ENCODE data around the gene FMN1.

FMN1 gene

DNA sequence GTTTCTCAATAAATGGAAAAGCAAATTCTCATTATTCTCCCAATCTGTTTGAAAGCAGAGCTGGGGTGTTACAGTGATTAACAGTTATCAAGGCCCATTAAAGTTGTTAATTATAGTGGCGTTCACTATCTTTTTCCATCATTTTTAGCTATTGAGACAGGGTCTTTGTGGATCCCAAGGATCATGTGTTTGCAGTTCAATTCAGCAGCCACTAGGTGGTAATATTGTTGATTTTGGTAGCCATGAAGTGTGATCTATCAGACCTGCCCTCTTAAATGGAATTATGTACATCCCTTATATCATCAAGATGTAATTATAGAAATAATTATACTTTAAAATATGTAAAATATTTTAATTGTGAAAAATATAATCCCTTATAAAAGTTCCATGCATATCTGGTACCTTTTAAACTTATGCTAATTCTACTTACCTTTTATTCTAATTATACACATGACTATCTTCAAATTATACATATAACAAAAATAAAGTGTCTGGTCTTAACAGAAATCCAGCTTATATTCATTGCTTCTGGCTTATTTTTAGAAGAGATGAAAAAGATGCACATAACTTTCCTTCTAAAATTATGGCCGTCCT is 350.3 kb downstream of the FMN1 start:
- DNase-seq = no peak

DNA sequence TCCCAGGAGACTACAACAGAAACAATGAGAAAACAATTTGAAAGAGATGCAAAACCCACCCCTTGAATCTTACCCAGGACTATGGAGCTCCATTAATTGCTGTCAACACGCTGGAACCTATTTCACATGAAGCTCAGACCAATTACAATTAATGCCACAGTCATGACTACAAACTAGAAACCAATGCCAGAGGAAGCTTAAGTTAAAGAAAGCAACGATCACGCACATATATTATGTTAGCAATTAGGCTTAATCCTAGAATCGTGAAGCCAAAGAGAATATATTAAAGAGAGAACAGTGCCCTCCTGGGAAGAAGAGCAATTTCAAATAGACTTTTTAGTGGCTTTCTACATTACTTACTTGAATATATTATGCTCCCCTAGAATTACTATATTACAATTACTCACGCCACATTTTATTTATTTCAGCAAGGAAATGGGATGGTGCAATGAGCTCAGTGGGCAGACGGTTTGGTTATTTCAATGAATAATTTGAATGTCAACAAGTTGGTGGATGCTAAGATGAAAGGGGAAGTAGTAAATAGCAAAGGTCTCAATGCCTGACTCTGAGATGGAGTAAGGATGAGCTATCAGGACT is 351.2 kb downstream of the FMN1 start:
- DNase-seq = peak; percentile 68

DNA sequence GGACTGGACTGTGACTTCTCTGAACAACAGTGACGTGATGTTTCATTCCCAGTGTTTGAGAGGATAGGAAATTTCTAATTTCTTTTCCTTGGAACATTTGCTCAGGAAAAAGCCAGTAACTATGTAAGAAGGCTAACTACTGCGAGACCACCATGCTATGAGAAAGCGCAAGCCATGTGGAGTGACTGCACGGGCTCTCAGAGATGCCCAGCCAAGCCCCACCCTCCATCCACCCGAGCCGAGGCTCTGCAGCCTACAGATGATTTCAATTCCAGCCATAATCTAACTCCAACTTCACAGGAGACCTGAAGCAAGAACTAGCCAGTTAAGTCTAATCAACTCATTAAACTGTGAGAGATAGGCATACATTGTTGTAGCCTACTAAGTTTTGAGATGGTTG is 352.4 kb downstream of the FMN1 start:
- no peak for DNase-seq

DNA sequence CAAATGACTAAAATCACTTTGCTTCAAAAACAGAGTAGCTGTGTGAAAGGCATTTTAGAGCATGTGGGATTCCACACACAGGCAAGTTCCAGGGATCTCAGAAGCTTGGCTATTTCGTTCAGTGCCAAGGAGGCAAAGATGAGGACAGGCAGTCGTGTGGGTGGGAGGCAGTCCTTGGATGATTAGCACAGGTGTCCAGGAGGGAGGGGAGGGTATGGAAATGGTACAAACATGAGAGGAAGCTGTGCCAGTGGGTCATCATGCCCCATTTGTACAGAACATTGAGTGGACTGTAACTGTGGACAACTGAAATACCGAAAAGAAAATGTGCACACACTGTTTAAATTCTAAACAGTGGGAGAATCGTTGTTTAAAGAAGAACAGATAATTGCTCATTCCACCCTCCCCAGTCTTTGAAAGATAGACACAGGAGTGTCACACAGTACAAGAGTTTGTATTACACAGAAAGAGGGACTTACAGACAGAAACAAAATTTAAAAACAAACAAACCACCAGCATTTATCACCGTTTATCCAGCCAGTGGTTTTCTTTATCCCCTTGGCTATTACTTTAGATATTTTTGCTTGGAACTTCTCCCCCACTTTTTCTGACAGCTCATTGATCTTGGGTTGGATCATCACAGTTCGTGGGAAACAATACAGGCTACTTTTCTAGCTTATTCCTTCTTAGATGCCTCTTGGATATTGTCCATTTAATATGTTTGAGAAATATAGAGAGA is 353.8 kb downstream of the FMN1 start:
- DNase-seq = no peak

DNA sequence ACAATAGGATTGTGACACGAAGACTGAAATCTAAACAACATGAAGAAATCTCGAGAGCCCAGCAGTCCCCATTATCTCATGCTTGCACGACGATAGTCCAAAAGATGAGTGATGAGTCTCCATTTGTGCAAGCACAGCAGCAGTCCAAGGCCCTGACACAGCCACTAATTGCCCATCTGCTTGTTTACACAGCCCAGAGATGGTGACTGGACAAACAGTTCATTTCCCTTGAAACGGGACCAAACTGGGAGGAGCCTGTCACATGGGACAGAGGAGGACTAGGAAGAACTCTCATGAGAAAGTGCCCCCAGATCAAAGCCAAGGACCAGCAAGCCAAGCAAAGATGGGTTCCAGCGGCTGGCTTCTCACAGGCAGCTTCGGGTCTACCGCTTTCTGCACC is 355.7 kb downstream of the FMN1 start:
- no peak for DNase-seq

DNA sequence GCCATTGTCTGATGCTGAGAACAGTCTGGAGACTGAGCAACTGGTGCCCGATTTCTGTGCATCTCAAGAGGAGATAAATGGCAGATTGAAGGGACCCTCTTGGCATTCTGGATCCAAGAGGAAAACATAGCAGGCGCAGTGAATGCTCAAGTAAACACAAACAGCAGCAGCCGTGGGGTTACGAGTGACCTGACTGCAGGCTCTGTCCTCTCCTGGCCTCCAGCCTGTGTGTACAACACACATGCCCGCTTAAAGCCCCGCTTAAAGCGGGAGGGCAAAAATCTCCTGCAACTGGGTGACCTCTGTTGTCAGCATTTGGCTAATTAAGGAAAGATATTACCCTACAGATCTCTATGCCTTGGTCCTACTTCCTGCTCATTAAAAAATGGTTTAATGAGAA is 356.2 kb downstream of the FMN1 start:
- DNase-seq = no peak

DNA sequence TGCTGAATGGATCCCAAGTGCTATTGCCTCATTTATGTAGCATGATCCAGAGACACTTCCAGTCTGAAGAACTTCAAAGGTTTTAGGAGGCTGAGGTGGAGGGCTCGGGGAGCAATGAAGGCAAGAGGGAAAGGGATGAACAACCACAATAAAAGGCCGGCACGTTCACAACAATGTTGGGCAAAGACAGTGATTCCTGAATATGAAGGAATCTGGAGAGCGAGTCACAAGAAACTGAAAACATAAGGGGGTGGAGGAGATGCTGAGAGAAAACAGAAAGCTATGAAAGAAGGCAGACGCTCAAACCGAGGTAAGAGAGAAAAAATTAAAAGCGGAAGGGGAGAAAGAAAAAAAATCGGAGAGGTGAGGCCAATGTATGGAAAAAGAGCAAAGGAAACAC is 356.6 kb downstream of the FMN1 start:
- no peak for DNase-seq

DNA sequence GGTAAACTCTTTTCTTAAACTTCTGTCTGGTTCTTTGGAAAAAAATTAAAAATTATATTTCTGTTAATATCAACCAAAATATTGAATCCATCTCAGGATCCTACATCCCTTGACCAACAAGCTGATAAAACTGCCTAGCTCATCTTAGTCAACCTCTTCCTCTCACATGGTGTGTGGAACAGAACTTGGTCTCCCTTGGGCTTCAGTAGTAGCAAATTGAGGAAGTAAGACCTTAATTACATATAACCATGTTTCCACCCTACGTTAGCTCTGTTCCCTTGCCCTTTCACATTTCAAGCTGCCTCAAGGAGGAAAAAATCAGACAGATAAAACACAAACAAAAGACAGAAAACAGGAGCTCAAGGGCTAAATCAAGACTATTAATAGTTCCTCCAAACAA is 360.4 kb downstream of the FMN1 start:
- DNase-seq = no peak

DNA sequence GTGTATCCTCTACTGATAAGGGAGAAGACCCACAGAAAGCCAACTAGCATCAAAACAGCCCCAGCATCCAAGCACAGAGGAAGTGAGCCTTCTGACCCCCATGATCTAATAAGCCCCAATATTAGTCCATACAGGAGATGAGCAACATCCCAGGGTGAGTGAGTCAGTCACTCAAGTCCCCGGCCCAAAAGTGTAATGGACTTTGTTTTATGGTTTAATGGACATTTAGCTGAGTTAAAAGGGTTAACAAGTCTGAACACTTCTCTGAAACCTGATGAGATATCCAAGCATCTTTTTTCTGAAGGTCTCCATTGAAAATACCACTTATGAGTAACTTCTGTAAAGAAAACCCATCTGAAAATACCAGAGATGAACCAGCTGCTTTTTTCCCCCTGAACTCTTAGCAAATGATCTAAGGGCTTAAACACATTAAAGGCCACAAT is 361.1 kb downstream of the FMN1 start:
- DNase-seq = no peak

DNA sequence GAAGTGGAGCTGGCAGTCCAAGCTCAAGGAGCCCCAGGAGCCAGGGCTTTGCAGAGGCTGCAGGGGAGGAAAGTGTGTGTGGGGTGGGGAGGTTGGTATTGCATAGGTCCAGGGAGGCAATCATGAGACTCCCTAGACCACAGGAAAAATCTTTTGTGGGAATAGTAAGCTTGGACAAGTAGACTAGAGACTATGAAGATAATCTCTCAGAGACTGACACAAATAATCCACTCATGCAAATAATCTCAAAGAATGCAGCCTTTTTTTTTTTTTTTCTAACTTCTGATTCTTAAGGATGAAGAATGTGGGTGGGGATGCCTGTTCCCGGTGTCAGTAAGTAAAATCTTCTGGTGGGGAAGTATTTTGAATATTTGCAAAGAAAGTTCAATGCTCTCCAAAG is 363.0 kb downstream of the FMN1 start:
- DNase-seq = no peak

DNA sequence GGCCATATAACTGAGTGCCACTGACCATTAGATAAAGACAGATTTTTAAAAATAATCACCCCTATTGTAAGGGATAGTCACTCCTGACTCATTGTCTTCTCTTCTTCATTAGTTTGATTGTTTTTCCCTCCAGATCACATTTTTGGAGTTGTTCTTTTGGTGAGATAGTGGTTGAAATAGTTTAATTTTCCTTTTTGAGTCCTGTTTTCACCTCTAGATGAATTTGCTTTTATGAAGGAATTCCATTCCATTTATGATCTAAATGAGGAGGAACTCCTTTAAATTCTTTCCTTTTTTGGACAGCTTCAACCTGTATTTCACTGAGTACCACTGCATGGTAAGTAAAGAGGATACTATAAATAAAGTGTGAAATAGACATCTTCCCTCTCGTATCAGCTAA is 364.3 kb downstream of the FMN1 start:
- DNase-seq = no peak

DNA sequence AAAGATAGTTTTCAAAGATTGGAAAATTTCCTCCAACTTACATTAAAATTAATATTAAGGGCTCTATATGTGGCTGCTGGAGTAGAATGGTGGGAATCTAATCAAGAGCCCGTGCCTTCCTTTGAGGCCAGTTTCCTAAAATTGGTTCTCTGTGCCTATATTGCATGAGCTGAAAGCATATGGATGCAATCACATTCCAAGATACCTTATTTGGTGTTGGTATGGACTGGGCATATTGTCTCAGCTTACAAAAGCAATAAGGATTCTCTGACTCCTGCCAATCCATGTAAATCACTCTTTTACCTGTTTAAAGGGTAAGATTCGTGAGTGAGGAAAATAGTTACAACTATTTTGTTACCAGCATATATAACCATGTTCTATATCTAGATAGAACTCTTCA is 365.1 kb downstream of the FMN1 start:
- no peak for DNase-seq

DNA sequence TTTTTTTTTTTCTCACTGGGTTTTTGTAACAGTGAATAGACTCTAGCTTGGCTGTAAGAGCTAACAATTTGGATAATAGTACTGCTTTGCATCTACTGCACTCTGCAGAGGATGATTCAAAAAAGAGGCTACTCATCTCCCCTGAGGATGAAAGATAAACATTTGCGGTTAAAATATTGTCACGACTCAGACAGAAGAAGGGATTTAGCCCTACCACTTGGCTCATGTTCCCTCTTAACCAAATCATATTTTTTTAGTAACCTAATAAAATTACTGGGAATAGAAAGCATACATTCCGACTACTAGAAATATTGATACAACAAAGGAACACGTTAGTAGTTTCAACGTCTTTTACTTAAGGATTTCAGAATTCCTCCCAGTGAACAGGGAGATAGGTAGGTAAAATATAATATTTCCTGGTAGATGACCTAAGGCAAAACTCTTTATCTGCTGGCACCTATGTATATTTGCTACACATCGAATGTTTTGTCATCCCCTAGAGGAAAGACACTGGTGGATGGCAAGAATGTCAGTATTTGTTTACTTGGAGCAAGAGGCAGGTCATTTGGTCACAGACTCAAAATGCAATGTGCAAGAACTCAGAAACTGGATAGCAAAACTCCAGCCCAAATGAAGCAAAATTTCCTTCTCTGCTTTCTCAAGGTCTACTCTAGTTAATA is 365.9 kb downstream of the FMN1 start:
- no peak for DNase-seq

DNA sequence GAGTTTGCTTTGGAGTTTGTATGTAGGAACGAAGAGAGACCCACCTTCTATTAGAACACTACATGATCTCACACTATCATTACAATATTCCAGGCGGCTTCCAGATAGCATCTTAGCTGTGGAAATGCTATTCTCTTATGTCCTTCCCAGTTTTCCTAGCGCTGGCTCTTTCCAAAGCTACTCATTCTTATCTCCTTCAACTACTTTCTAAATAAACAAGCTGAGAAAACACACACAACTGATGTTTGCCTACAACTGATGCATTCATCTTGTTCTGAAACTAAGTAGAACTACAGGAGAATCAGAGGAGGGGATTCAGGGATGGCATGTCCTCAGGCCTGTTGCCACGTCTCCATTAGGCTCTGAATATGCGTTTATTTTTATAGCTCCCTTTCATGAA is 367.8 kb downstream of the FMN1 start:
- DNase-seq = no peak

DNA sequence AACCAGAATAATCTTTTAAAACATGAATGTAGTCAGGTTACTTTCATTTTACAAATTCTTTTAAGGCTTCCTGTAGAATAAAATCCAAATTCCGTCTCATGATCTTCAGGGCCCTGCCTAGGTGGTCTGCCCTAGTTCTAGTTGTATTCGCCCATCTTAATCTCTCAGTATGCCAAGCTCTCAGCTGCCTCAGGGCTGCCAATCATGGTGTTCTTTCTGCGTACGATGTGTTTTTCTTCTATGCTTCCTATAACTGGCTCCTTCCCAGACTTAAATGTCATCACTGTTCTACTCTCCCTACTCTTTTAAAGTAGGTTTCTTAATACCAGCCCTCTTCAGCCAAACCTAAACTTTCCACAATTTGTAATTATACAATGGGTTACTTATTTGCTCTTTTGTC is 369.3 kb downstream of the FMN1 start:
- no peak for DNase-seq

DNA sequence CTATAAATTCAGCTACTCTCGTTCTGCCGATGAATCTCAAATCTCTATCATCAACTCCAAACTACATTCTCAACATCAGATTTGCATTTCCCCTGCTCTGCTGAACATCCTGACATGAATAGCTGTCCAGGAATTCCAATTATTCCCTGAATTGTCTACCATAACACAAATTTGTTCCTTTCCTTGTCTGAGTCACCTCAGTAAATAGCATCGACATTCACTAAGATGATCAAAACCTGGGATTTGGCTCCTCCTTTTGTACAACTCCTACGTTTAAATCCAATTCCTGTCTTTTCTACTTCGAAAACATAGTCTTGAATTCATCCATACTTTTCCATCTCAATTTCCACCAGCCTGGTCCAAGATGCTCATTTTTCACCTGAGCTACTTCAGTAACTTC is 369.7 kb downstream of the FMN1 start:
- DNase-seq = no peak

DNA sequence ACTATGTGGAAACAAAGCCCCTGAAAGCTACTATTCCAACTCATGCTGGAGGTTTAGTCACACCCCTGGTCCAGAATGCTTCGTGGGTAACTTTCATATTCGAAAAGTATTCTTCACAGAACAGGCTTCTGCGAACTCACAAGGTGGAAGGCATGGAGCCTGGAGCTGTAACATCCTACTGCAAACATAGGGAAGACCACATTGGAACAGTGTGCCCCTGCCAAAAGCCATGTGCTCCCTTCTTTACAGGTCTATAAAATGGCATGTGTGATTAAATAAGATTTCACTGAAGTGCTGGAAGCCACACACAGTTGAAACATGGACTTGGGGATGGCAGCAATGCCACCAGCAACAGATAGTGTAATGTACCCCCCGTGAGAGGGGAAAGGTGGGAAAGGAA is 370.8 kb downstream of the FMN1 start:
- no peak for DNase-seq

DNA sequence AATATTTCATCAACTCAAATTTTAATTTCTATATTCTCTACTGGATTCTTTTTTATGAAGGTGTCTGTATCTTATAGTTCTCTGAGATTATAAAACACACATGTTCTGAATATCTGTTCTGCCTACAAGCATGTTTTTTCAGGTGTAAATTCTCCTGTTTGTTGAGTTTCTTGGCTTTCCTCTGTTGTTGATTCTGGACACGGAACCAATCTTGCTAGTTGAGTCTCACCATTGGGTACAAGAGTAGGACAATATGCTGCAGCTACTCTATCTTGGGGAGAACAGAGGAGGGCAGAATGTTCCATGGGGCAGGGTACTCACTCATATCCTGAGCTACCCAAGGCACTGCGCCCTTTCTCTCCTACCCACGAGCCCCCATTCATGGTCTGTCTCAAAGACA is 371.8 kb downstream of the FMN1 start:
- DNase-seq = no peak

DNA sequence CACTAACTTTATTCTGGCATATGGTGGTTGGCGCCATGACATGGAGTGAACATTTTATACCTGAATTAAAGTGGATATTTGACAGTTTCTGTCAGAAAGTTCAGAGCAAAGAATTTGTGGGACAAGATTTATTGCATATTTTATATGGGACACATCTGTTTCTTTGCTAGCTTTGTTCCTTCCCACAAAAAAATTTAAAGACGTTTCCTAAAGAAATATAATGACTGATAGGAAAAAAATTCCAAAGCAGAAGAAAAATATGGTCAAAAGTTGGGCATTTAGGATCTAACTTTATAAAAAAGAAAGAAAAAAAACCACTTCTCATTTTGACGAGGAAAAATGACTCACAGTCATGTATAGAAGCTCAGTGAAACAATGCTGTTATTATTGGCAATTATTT is 375.1 kb downstream of the FMN1 start:
- DNase-seq = no peak

DNA sequence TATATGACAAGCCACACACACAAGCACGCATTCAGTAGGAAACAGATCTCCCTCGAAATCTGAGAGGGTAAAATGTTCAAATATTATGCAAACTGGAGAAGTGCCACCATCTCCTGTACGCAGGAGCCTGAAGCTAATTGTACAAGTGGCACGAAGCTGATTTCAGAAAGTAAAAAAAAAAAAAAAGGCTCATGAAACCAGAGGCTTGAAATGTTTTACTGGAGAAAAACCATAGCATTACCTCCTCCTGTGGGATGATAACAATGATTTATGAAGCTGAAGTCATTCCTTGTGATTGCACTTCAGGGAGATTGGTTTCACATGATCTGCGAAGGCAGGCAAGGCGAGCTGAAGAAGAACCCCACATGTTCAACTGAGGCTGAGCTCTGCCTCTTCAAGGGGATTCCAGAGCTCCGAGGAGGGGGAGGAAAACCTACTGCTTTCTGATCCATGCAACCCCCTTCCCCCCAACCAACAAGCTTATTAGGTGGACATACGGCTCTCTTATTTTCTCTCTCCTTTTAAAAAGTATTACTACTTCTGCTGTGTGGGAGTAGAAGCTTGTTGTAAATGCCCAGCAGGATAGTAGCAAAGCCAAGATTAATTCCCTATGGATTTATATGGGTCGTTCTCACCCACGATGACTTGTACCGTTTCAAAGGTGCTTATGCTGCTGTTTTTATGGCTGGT is 375.6 kb downstream of the FMN1 start:
- peak; percentile 51 for DNase-seq

DNA sequence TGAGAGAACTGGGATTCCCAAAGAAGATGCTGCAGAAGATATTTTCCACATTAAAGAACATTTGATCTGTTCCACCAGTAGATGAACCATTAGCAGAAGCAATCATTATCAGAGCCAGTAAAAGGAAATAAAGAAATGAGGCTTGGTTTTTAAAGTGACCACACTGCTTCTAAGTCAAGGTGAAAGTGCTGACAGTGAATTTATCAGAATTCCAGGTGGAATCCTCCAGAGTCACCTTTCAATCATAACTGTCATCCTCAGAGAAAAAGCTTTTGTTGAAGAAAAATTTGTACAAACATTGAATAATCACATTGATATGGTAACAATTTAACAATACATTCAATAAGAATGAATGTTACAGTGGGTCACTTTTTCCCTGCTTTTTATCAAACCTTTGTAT is 376.9 kb downstream of the FMN1 start:
- no peak for DNase-seq

DNA sequence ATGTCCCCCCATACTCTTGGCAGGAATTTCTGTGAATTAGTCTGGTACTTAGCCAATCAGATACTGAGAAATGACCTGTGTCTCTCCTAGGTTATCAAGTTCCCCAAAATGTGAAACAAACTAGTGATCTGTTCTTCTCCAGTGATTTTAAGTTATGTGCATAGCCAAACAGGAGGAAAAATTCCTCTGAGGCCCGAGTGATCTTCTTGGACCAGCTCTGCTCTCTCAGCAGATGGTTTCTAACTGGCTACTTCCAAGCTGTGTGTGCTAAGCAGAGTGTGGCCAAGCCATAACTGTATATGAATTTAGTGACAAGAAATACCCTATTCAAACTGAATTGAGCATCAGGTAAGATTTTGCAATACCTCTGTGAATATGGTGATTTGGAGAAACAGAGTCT is 387.2 kb downstream of the FMN1 start:
- DNase-seq = no peak

DNA sequence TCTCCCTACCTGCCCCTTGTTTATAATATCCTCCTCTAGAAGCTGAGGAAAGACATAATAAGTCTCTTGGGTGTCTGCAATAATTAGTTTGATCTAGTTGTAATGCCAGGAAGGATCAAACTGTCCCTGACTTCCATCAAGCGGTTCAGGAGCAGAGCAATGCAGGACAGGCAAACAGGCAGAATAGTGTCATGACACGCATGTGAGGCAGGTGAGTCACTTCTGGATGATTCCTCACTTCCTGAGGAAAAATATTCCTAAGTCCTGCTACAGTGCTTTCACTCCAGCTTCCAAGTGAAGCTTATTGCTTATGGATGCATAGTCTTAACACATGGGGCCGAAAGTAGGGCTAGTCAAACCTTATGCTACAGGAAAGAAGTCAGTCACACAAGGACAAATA is 390.9 kb downstream of the FMN1 start:
- no peak for DNase-seq
